GM19238 (cell line): ENCODE measurements around the gene NPY5R.

Experiments
- DNase-seq: peaks from one replicate; pipeline ENCODE4 v3.0.0; 2011; ENCODE audit warnings: low spot score; ENCODE audit not compliant: insufficient read length

Gene NPY5R

GRCh38 chr4:163384926-163385325 lies 41.2 kb downstream of the NPY5R start:
- DNase-seq = no peak

- DNase-seq = no peak
These were observed 41.8 kb downstream of the NPY5R start for GRCh38 chr4:163385466-163385865.

GRCh38 chr4:163391756-163392155 lies 48.1 kb downstream of the NPY5R start:
- no peak for DNase-seq

GRCh38 chr4:163392328-163392727 lies 48.6 kb downstream of the NPY5R start:
- DNase-seq = no peak

- no peak for DNase-seq
These were observed 49.8 kb downstream of the NPY5R start for GRCh38 chr4:163393471-163393870.

- no peak for DNase-seq
These were observed 51.4 kb downstream of the NPY5R start for GRCh38 chr4:163395055-163395454.

GRCh38 chr4:163395758-163396157 lies 52.1 kb downstream of the NPY5R start:
- DNase-seq = no peak

- DNase-seq = no peak
These were observed 54.5 kb downstream of the NPY5R start for GRCh38 chr4:163398238-163398637.

- no peak for DNase-seq
These were observed 57.2 kb downstream of the NPY5R start for GRCh38 chr4:163400911-163401310.
